Adrenal gland (tissue), 12 donors: ENCODE results near the gene INPP5A. TPM values are rescaled to one million over a fixed set of nuclear protein-coding genes. Genes with fewer than 3 reads are reported as not detected.

ENCODE experiments used
- DNase-seq, 7 donors: peaks; one replicate each; pipeline ENCODE4 v3.0.0-alpha.2; 2019 to 2020
- H3K27ac ChIP-seq, 5 donors: fragments of 200-600 bp; sonication (generic) in 4 of 5; 1 replicate in 3 of 5; 2 replicates in 2 of 5; pipeline versions ENCODE4 v1.5.1 to v1.8.0; 2016 to 2020; ENCODE audit warnings: mild to moderate bottlenecking in 1 of 5
- H3K27me3 ChIP-seq: fragments of 200-600 bp; 2 replicates; pipeline ENCODE4 v1.8.0; 2021
- H3K36me3 ChIP-seq, 2 donors: fragments of 200-600 bp; replicated peaks in 1 of 2; 1 replicate in 1 of 2; 2 replicates in 1 of 2; pipeline versions ENCODE4 v1.5.1 to v1.8.0; 2018 to 2022
- H3K4me1 ChIP-seq, 2 donors: fragments of 200-600 bp; replicated peaks in 1 of 2; 1 replicate in 1 of 2; 2 replicates in 1 of 2; pipeline versions ENCODE4 v1.5.1 to v1.8.0; 2018 to 2021
- H3K4me3 ChIP-seq, 4 donors: fragments of 200-600 bp; sonication (generic) in 3 of 4; one replicate each; pipeline ENCODE4 v1.5.1; 2016 to 2018
- H3K9me3 ChIP-seq, 3 donors: fragments of 200-600 bp; sonication (generic) in 1 of 3; replicated peaks in 1 of 3; 1 replicate in 2 of 3; 2 replicates in 1 of 3; pipeline versions ENCODE4 v1.5.1 to v1.8.0; 2016 to 2021
- POLR2A ChIP-seq, 2 donors: fragments of 450-650 bp; IDR thresholded peaks; one replicate each; pipeline ENCODE4 v1.6.1; 2017; ENCODE audit warnings: antibody characterized with exemption in 2 of 2, mild to moderate bottlenecking in 2 of 2, moderate library complexity in 1 of 2
- WGBS, 4 donors: extraction: QIAGEN DNeasy Blood & Tissue Kit in 2 of 4; methylation state at CpG; one replicate each; pipeline versions ENCODE4 v1.1.5 to v1.1.7; 2013 to 2017; 5-methylcytosine and 5-hydroxymethylcytosine counted together
- intact Hi-C, 2 donors: fragments of 100-400 bp; cut with DNase I; formaldehyde crosslinking; loops; one replicate each; pipeline versions ENCODE4 v1.14.1 to v1.15.0; 2022 to 2023
- polyA plus RNA-seq, 3 donors: library from polyadenylated mRNA; stranded (reverse); fragments of 200-250 nt in 2 of 3; fragments of 350-450 nt in 1 of 3; fragmentation: Illumina TruSeq in 1 of 3; extraction: RNeasy Lipid Tissue Mini Kit (QIAGEN cat#74804) in 1 of 3; gene quantifications; one replicate each; pipeline ENCODE4 v1.2.3, GENCODE V29; 2013 to 2014
- total RNA-seq, 9 donors: library from RNA; depleted of rRNA in 4 of 9; stranded (reverse); fragments of >200 nt in 4 of 9; fragments of 120-200 nt in 1 of 9; fragmentation: NEBNext Ultra II Directional in 1 of 9; extraction: Animal tissue kit (Norgen Biotek cat#: 25700) in 1 of 9; gene quantifications; one replicate each; pipeline versions ENCODE4 v1.1.0 to v1.2.4, GENCODE V29; 2013 to 2023
- TF ChIP-seq, protein P1 (sequence below), 6 experiments: fragments of 450-650 bp in 4 of 6; fragments of 200-600 bp in 2 of 6; sonication (generic) in 1 of 6; IDR thresholded peaks; 1 replicate in 5 of 6; 2 replicates in 1 of 6; pipeline versions ENCODE4 v1.5.1 to v1.8.0; 2016 to 2021; ENCODE audit warnings: antibody characterized with exemption in 6 of 6, mild to moderate bottlenecking in 2 of 6, moderate library complexity in 1 of 6
- donor health status: healthy with polysubstance abuse.
- donor health status: Bipolar disorder and iron deficiency.
- donor health status: DM: yes; HTN: yes; CAD: no.
- donor health status: DM: no; HTN: no; CAD: no.
- donor health status: DM: no; HTN: no; CAD: no.
- donor health status: DM: yes; HTN: yes; CAD: no.

Gene INPP5A
- total and polyA plus RNA-seq, 12 donors = 13.5 to 62.9 (median 37.5) TPM

GRCh38 chr10:132783165-132783939 lies 245.8 kb downstream of the INPP5A start:
- Histone ChIP-seq H3K4me3 (no peak overlapping the region), H3K27me3 (peaks cover 47% of the 10 kb centered on the region), H3K9me3 (no peaks in the 10 kb centered on the region), H3K4me1 (peaks cover 0 to 10% of the 10 kb centered on the region in 2 donors), H3K36me3 (peaks cover 0 to 19% of the 10 kb centered on the region in 2 donors), H3K27ac (no peak overlapping the region)
- 91 to 94% (median 93%) methylated on average over 30 of the region's 30 CpGs for WGBS, 4 donors
- TF ChIP-seq, protein P1, sequence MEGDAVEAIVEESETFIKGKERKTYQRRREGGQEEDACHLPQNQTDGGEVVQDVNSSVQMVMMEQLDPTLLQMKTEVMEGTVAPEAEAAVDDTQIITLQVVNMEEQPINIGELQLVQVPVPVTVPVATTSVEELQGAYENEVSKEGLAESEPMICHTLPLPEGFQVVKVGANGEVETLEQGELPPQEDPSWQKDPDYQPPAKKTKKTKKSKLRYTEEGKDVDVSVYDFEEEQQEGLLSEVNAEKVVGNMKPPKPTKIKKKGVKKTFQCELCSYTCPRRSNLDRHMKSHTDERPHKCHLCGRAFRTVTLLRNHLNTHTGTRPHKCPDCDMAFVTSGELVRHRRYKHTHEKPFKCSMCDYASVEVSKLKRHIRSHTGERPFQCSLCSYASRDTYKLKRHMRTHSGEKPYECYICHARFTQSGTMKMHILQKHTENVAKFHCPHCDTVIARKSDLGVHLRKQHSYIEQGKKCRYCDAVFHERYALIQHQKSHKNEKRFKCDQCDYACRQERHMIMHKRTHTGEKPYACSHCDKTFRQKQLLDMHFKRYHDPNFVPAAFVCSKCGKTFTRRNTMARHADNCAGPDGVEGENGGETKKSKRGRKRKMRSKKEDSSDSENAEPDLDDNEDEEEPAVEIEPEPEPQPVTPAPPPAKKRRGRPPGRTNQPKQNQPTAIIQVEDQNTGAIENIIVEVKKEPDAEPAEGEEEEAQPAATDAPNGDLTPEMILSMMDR (IDR thresholded peaks at IDR 0.05) = no peak
- no peak for TF ChIP-seq POLR2A (IDR thresholded peaks at IDR 0.05)
- intact Hi-C loops = no loop called here
- no peak for DNase-seq

- Histone ChIP-seq H3K4me1 (peaks cover 0 to 10% of the 10 kb centered on the region in 2 donors), H3K27ac (no peak overlapping the region), H3K4me3 (no peak overlapping the region), H3K9me3 (no peaks in the 10 kb centered on the region), H3K27me3 (peaks cover 55% of the 10 kb centered on the region), H3K36me3 (peaks cover 0 to 19% of the 10 kb centered on the region in 2 donors)
- TF ChIP-seq, protein P1 (IDR thresholded peaks at IDR 0.05) = no peak
- no peak for TF ChIP-seq POLR2A (IDR thresholded peaks at IDR 0.05)
- intact Hi-C loops = no loop called here
- DNase-seq = no peak
- WGBS, 4 donors = 21 to 40% (median 29%) methylated on average over 31 to 106 of the region's 106 CpGs
These were observed 246.6 kb downstream of the INPP5A start for GRCh38 chr10:132783940-132784865.

DNA sequence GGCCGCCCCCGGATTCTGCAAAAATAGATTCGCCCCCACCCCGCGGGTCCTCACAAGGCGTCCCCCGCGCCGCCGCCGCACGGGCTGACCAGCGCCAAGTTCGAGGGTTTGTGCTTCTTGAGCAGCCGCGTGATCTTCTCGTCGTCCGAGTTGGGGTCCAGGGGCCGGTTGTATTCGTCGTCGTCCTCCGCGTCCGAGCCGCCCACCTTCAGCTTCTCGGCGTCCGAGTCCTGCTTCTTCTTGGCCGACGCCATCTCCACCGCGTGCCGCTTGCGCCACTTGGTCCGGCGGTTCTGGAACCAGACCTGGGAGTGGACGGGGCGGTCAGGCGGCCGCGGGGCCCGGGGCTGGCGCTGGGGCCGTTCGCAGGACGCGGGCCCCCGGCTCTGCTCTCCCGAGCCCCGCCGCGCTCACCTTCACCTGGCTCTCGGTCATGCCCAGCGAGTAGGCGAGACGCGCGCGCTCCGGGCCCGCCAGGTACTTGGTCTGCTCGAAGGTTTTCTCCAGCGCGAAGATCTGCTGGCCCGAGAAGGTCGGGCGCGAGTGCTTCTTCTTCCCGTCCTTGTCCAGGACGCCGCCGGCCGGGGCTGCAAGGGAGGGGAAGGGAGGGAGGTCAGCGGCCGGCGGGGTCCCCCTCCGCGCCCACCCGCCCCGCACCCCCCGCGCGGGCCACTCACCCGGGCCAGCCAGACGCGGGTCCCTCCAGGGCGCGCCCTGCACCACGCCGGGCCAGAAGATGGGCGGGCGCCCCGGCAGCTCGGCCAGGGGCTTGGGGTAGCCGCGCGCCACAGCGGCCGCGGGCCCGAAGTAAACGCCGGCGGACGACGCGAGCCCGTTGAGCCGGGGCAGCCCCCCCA lies 247.5 kb downstream of the INPP5A start:
- intact Hi-C loops = no loop called here
- peaks cover 58% of the 10 kb centered on the region for H3K27me3 ChIP-seq
- H3K27ac ChIP-seq = no peak overlapping the region
- peaks cover 0 to 19% of the 10 kb centered on the region in 2 donors for H3K36me3 ChIP-seq
- no peak overlapping the region for H3K4me3 ChIP-seq
- no peaks in the 10 kb centered on the region for H3K9me3 ChIP-seq
- DNase-seq = no peak
- 1 to 7% (median 3%) methylated on average over 20 to 111 of the region's 111 CpGs for WGBS, 4 donors
- TF ChIP-seq, protein P1 (IDR thresholded peaks at IDR 0.05) = no peak
- no peak for TF ChIP-seq POLR2A (IDR thresholded peaks at IDR 0.05)
- peaks cover 0 to 10% of the 10 kb centered on the region in 2 donors for H3K4me1 ChIP-seq
